Thoracic aorta (tissue), 2 donors: ENCODE results near the gene PBOV1. TPM values are rescaled to one million over a fixed set of nuclear protein-coding genes. Genes with fewer than 3 reads are reported as not detected.

Source experiments
- ATAC-seq: fragments of 150-250 bp; one replicate; pipeline ENCODE4 v1.8.0; 2017; ENCODE audit warnings: low read depth; ENCODE audit not compliant: insufficient number of reproducible peaks, low FRiP score
- DNase-seq: peaks from one replicate; pipeline ENCODE4 v3.0.0-alpha.2; 2020; ENCODE audit warnings: low spot score
- H3K27ac ChIP-seq, 2 donors: fragments of 200-600 bp; sonication (generic); 1 replicate in 1 of 2; 2 replicates in 1 of 2; pipeline ENCODE4 v1.5.1; 2016; ENCODE audit warnings: mild to moderate bottlenecking in 2 of 2, moderate library complexity in 2 of 2
- H3K27me3 ChIP-seq: fragments of 200-600 bp; sonication (generic); replicated peaks from 2 replicates; pipeline ENCODE4 v1.6.0; 2016; ENCODE audit warnings: mild to moderate bottlenecking; ENCODE audit not compliant: insufficient read depth
- H3K36me3 ChIP-seq: fragments of 200-600 bp; sonication (generic); one replicate; pipeline ENCODE4 v1.5.1; 2016
- H3K4me1 ChIP-seq, 2 donors: fragments of 200-600 bp; sonication (generic); 1 replicate in 1 of 2; 2 replicates in 1 of 2; pipeline versions ENCODE4 v1.5.1 to v1.6.0; 2016; ENCODE audit warnings: low read depth in 2 of 2, mild to moderate bottlenecking in 1 of 2; ENCODE audit not compliant: control insufficient read depth in 1 of 2
- H3K4me3 ChIP-seq: fragments of 200-600 bp; sonication (generic); 2 replicates; pipeline ENCODE4 v1.5.1; 2016; ENCODE audit warnings: mild to moderate bottlenecking
- H3K9me3 ChIP-seq: fragments of 200-600 bp; sonication (generic); 2 replicates; pipeline ENCODE4 v1.5.1; 2016
- total RNA-seq, 2 donors: library from RNA; depleted of rRNA; stranded (reverse); fragments of >200 nt; gene quantifications; one replicate each; pipeline versions ENCODE4 v1.1.0 to v1.2.3, GENCODE V29; 2016
- TF ChIP-seq, protein P1 (sequence below): fragments of 200-600 bp; sonication (generic); IDR thresholded peaks from one replicate; pipeline ENCODE4 v1.5.1; 2019; ENCODE audit warnings: antibody characterized with exemption

PBOV1 gene
- total RNA-seq, 2 donors from 2014 or later, result not detected

DNA sequence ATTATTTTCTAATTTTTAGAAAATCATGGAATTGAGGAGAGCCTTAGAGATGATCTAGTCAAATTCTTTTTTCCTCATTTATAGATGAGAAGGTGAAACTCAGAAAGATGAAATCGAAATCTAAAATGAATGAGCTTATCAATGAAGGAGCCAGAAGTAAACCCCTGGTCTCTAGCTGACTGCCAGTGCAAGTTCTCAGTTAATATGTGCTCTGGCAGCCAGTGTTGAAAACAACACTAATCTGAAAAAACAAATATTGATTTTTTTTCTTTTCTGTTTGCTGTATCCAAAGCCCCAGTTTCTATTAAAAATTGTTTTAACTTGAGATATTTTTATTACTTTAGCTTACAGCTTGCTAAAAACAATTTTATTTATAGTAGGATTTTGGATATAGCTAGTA lies 21.5 kb upstream of the PBOV1 start:
- Histone ChIP-seq H3K27me3 (no peaks in the 10 kb centered on the region), H3K4me1 (no peaks in the 10 kb centered on the region), H3K4me3 (no peak overlapping the region), H3K36me3 (no peaks in the 10 kb centered on the region), H3K27ac (no peak overlapping the region), H3K9me3 (no peaks in the 10 kb centered on the region)
- no peak for DNase-seq
- TF ChIP-seq, protein P1, sequence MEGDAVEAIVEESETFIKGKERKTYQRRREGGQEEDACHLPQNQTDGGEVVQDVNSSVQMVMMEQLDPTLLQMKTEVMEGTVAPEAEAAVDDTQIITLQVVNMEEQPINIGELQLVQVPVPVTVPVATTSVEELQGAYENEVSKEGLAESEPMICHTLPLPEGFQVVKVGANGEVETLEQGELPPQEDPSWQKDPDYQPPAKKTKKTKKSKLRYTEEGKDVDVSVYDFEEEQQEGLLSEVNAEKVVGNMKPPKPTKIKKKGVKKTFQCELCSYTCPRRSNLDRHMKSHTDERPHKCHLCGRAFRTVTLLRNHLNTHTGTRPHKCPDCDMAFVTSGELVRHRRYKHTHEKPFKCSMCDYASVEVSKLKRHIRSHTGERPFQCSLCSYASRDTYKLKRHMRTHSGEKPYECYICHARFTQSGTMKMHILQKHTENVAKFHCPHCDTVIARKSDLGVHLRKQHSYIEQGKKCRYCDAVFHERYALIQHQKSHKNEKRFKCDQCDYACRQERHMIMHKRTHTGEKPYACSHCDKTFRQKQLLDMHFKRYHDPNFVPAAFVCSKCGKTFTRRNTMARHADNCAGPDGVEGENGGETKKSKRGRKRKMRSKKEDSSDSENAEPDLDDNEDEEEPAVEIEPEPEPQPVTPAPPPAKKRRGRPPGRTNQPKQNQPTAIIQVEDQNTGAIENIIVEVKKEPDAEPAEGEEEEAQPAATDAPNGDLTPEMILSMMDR, result no peak
- no peak for ATAC-seq

- H3K4me3 ChIP-seq, result no peak overlapping the region
- H3K9me3 ChIP-seq, result no peaks in the 10 kb centered on the region
- no peaks in the 10 kb centered on the region for H3K36me3 ChIP-seq
- H3K27ac ChIP-seq, result no peak overlapping the region
- no peak for DNase-seq
- no peak for ATAC-seq
- H3K27me3 ChIP-seq, result no peaks in the 10 kb centered on the region
- no peaks in the 10 kb centered on the region for H3K4me1 ChIP-seq
- TF ChIP-seq, protein P1, result no peak
Observed at GRCh38 chr6:138238368-138238767, 20.1 kb upstream of the PBOV1 start.

GRCh38 chr6:138237463-138237862 lies 19.2 kb upstream of the PBOV1 start:
- Histone ChIP-seq H3K27ac (no peak overlapping the region), H3K36me3 (no peaks in the 10 kb centered on the region), H3K27me3 (no peaks in the 10 kb centered on the region), H3K4me3 (no peak overlapping the region), H3K4me1 (no peaks in the 10 kb centered on the region), H3K9me3 (no peaks in the 10 kb centered on the region)
- no peak for ATAC-seq
- no peak for DNase-seq
- TF ChIP-seq, protein P1, result no peak

- ATAC-seq, result no peak
Observed at GRCh38 chr6:138235693-138236092, 17.4 kb upstream of the PBOV1 start.

GRCh38 chr6:138235205-138235604 lies 16.9 kb upstream of the PBOV1 start:
- no peaks in the 10 kb centered on the region for H3K36me3 ChIP-seq
- H3K27me3 ChIP-seq, result no peaks in the 10 kb centered on the region
- TF ChIP-seq, protein P1, result no peak
- H3K27ac ChIP-seq, result no peak overlapping the region
- no peak for ATAC-seq
- no peak for DNase-seq
- no peaks in the 10 kb centered on the region for H3K9me3 ChIP-seq
- no peak overlapping the region for H3K4me3 ChIP-seq
- H3K4me1 ChIP-seq, result no peaks in the 10 kb centered on the region

More at GRCh38 chr6:138235693-138236092, 17.4 kb upstream of the PBOV1 start:
- no peak for DNase-seq
- H3K27ac ChIP-seq, result no peak overlapping the region
- TF ChIP-seq, protein P1, result no peak
- H3K27me3 ChIP-seq, result no peaks in the 10 kb centered on the region
- no peak overlapping the region for H3K4me3 ChIP-seq
- H3K4me1 ChIP-seq, result no peaks in the 10 kb centered on the region
- no peaks in the 10 kb centered on the region for H3K36me3 ChIP-seq
- no peaks in the 10 kb centered on the region for H3K9me3 ChIP-seq
